Activated T-cell treated with anti-CD3 and anti-CD28 coated beads, Interleukin-2, amount 50 U/mL, for 1 hour (primary cell): ENCODE results near the gene NCKAP1.

Experiments used
- DNase-seq: peaks from one replicate; pipeline ENCODE4 v3.0.0-alpha.2; 2020

The NCKAP1 gene

DNA sequence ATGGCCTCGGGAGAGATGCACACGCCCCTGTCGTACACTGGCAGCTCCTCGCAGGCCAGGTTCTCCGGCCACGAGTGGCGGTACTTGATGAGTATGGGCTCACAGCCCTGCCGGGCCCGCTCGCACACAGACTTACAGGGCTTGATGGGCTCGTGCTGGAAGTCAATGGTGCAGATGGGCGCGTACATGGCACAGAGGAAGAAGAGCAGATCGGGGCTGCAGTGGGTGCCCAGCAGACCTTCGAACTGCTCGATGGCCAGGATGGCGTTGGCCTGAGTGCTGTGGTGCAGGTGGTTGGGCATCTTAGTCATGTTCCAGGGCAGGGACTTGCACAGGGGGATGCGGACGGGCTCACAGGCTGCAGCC lies 172.2 kb downstream of the NCKAP1 start:
- DNase-seq = no peak

DNA sequence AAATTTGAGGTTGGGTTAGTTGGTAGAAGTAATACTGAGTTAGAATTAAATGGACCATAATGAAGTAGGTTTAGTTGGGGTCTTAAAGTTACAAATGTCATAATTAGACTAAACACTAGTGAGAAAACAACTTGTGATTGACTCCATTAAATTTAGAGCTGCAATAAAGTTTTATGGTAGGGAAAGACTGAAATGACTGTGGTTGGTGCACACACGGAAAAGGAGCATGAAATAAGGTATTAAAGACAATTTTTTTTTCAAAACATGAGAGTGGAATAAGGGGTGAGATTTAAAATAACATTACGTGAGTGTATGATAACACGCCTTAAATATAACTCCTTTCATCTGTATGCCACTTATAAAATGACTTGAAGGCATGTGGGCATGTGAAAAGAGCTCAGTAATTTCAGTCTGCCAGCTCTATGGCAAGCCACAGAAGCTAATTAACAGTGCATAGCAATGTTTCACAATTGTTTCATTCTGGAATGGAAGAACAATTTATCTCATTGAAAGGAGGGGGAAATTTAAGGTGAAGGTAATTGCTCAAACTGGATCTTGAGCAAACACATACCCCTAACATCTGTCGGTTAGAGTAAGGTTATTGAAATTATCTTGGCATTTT lies 173.2 kb downstream of the NCKAP1 start:
- DNase-seq = no peak

GRCh38 chr2:182863642-182864041 lies 174.6 kb downstream of the NCKAP1 start:
- no peak for DNase-seq

DNA sequence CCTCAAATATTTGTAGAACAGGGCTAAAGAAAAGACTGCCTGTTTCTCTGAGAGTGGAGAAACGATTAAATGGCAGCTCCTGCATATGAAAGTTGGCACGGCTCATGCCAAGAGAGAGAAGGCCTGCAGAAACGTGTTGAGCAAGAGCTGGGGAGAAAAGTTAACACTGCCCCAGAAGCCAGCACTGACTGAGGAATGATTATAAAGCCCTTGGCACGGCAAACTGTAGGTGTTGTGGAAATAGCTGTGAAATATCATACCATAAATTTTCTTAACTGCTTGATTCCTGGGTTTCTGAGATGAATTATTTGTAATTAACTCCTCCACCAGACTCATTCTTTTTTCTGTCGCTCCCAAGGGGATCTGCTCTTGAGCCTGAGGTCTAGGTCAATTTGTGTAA lies 176.2 kb downstream of the NCKAP1 start:
- no peak for DNase-seq

- no peak for DNase-seq
These were observed 177.4 kb downstream of the NCKAP1 start for GRCh38 chr2:182860858-182861257.
